Stomach smooth muscle (tissue), 2 donors: ENCODE data around the gene SYT14.
"Not testable (repeated sequence)": the region's sequence is repeated elsewhere in the genome, so short reads cannot be mapped to it uniquely, and the experiment has no call there.

Experiments
- H3K27ac ChIP-seq: one replicate; pipeline ENCODE4 v1.7.0; 2013; ENCODE audit warnings: mild to moderate bottlenecking, low read length, inconsistent platforms
- H3K27me3 ChIP-seq, 2 donors: one replicate each; pipeline ENCODE4 v1.7.0; 2013; ENCODE audit warnings: low read length in 2 of 2; ENCODE audit not compliant: insufficient read depth in 2 of 2, control insufficient read depth in 1 of 2
- H3K36me3 ChIP-seq, 2 donors: one replicate each; pipeline ENCODE4 v1.7.0; 2013; ENCODE audit warnings: low read length in 2 of 2; ENCODE audit not compliant: control insufficient read depth in 2 of 2, insufficient read depth in 2 of 2
- H3K4me1 ChIP-seq: one replicate; pipeline ENCODE4 v1.7.0; 2013; ENCODE audit warnings: low read length; ENCODE audit not compliant: control insufficient read depth, insufficient read depth
- H3K4me3 ChIP-seq, 2 donors: one replicate each; pipeline ENCODE4 v1.7.0; 2013; ENCODE audit warnings: low read length in 2 of 2
- H3K9ac ChIP-seq, 2 donors: one replicate each; pipeline ENCODE4 v1.7.0; 2013; ENCODE audit warnings: low read length in 2 of 2, mild to moderate bottlenecking in 1 of 2
- H3K9me3 ChIP-seq, 2 donors: one replicate each; pipeline ENCODE4 v1.7.0; 2013; ENCODE audit warnings: low read length in 2 of 2; ENCODE audit not compliant: control insufficient read depth in 2 of 2
- donor health status: healthy.
- donor health status: Pancreatic carcinoma.

The SYT14 gene

DNA sequence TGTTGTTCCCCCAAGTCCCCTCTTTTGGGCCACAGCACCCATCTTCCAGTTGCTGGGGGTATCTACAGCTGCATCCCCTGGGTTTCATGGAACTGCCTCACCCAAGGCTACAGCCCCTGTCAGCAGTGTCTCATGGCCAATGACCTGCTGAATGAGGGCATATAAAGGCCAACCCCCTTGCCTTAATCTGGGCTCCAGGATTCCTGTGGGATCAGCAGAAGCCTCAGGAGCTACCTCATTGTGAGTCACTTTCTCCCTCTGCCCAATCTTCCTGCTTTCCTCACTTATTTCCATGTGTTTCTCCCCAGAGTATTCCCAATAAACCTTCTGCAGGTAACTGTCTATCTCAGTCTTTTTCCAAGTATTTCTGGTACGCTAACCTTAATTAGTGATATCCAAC, 37.3 kb upstream of the SYT14 start:
- Histone ChIP-seq H3K27me3 (no peaks in the 10 kb centered on the region), H3K27ac (no peak overlapping the region)

DNA sequence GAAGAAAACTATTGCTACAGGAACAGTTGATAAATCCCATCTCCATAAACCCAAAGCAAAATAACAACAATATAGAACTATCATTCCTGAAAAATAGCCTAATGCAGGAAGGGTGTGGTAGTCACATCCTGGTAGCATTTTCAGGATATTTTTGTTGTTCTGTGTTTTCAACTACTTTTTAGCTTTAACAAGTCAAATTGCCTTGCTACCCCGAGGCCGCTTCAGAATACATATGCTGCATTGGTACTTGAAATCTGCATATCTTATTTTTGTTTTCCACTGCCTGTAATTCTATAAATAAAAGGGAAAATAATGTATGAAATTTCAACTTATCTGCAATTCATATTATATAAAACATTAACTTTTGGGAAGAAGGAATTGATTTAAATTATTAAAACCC, 36.8 kb upstream of the SYT14 start:
- no peaks in the 10 kb centered on the region for H3K36me3 ChIP-seq
- H3K9ac ChIP-seq = no peak overlapping the region
- no peaks in the 10 kb centered on the region for H3K27me3 ChIP-seq
- H3K27ac ChIP-seq = no peak overlapping the region
- no peak overlapping the region for H3K4me3 ChIP-seq
- no peaks in the 10 kb centered on the region for H3K4me1 ChIP-seq
- H3K9me3 ChIP-seq = no peaks in the 10 kb centered on the region

More for the DNA sequence above, 37.3 kb upstream of the SYT14 start:
- Histone ChIP-seq H3K9ac (no peak overlapping the region), H3K4me3 (no peak overlapping the region), H3K4me1 (no peaks in the 10 kb centered on the region), H3K36me3 (no peaks in the 10 kb centered on the region), H3K9me3 (no peaks in the 10 kb centered on the region)

DNA sequence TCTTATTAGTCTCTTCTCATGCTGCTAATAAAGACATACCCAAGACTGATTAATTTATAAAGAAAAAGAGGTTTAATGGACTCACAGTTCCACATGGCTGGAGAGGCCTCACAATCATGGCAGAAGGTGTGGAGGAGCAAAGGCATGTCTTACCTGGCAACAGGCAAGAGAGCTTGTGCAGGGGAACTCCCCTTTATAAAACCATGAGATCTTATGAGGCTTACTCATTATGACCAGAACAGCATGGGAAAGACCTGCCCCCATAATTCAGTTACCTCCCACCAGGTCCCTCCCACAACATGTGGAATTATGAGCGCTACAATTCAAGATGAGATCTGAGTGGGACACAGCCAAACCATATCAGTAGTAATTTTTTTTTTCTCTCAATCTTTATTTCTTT, 33.2 kb upstream of the SYT14 start:
- H3K36me3 ChIP-seq, H3K27me3 ChIP-seq, H3K9me3 ChIP-seq, H3K9ac ChIP-seq, H3K4me1 ChIP-seq, H3K4me3 ChIP-seq, H3K27ac ChIP-seq: not testable (repeated sequence)

DNA sequence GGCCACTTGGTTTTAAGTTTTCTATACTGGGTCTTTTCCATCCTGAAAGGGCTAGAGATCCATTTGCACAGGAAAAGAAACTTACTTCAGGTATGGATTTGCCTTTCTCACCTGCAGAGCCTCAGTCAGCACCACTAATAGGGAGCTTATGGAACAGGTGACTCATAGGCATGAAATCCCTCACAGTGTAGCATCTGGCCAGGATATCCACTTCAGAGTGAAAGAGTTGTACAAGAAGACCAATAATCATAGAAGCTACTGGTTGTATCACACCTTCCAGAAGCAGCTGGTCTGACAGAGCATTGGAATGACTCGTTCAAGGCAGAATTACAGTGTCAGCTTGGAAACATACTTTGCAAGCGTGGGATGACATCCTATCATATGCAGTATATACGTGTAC, 26.3 kb upstream of the SYT14 start:
- Histone ChIP-seq H3K4me1 (no peaks in the 10 kb centered on the region), H3K9ac (no peak overlapping the region), H3K4me3 (no peak overlapping the region), H3K27me3 (no peaks in the 10 kb centered on the region), H3K27ac (no peak overlapping the region), H3K9me3 (peaks cover 0 to 3% of the 10 kb centered on the region in 2 donors), H3K36me3 (no peaks in the 10 kb centered on the region)

DNA sequence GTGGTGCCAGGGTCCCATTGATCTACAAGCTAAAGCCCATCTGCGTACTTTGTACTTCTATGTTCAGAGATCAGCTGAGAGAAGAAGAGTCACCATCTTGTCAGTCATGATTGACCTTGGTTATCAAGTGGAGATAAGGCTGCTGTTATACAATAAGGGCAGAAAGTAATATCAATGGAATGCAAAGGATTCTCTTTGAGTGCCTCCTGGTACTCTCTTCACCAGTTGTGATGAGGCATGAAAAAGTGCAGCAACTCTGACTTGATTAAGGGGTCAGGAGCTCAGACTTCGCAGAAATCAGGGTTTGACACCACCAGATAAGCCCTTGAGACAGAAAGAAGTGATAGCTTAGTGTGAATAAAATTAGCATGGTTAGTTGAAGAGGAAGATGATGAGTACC, 25.7 kb upstream of the SYT14 start:
- no peaks in the 10 kb centered on the region for H3K27me3 ChIP-seq
- H3K9ac ChIP-seq = no peak overlapping the region
- peaks cover 0 to 3% of the 10 kb centered on the region in 2 donors for H3K9me3 ChIP-seq
- H3K4me3 ChIP-seq = no peak overlapping the region
- no peak overlapping the region for H3K27ac ChIP-seq
- no peaks in the 10 kb centered on the region for H3K36me3 ChIP-seq
- H3K4me1 ChIP-seq = no peaks in the 10 kb centered on the region

DNA sequence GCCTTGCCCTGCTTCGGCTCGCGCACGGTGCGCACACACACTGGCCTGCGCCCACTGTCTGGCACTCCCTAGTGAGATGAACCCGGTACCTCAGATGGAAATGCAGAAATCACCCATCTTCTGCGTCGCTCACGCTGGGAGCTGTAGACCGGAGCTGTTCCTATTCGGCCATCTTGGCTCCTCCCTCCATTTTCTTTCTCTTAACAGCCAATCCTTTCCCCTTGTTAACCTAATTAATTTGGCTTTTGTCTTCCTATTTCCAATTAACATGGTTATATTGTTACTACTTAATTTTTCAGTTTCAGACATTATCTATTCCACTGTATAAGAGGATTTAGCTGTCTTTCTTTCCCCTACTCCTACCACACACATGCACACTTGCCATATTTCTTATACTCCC, 18.4 kb upstream of the SYT14 start:
- not testable (repeated sequence) for H3K4me1 ChIP-seq, H3K4me3 ChIP-seq, H3K9ac ChIP-seq, H3K27me3 ChIP-seq, H3K36me3 ChIP-seq, H3K27ac ChIP-seq, H3K9me3 ChIP-seq

DNA sequence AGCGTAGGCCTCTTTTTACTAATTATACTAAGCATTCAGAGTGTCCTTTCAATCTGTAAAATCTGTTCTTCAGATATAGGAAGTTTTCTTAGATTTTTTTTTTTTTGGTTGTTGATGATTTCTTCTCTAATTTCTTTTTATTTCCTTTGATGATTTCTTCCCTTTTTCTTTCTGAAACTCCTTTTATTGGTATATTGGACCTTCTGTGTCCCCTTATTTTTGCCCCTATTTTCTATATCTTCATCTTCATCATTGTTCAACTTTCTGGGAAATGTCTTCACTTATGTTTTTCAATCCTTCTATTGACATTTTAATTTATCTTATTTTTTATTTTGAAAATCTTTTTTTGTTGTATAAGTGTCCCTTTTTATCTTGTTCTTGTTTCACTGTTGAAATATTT, 17.2 kb upstream of the SYT14 start:
- Histone ChIP-seq H3K4me3 (no peak overlapping the region), H3K27ac (no peak overlapping the region), H3K4me1 (no peaks in the 10 kb centered on the region)

DNA sequence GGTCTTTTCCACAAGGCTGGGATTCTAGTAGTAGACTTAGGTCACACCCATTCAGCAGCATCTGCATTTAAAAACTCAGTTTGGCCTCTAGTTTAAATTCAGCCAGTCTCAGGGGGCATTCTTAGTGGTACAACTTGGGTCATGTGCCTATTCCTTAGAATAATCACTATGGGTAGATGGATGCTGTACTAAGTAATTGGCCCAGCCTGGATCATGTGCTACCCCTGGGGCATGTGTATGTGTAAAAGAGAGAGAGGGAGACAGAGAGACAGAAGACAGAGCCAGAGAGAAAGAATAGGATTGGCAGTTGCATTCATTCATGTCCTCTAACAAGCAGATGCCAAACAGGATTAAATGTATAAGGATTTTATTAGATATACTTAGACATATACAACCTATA, 13.6 kb upstream of the SYT14 start:
- no peak overlapping the region for H3K27ac ChIP-seq
- no peak overlapping the region for H3K9ac ChIP-seq
- no peaks in the 10 kb centered on the region for H3K36me3 ChIP-seq
- no peak overlapping the region for H3K4me3 ChIP-seq
- H3K4me1 ChIP-seq = no peaks in the 10 kb centered on the region
- H3K9me3 ChIP-seq = no peaks in the 10 kb centered on the region
- no peaks in the 10 kb centered on the region for H3K27me3 ChIP-seq

More for the DNA sequence above, 17.2 kb upstream of the SYT14 start:
- Histone ChIP-seq H3K9me3 (no peaks in the 10 kb centered on the region), H3K9ac (no peak overlapping the region), H3K36me3 (no peaks in the 10 kb centered on the region), H3K27me3 (no peaks in the 10 kb centered on the region)

DNA sequence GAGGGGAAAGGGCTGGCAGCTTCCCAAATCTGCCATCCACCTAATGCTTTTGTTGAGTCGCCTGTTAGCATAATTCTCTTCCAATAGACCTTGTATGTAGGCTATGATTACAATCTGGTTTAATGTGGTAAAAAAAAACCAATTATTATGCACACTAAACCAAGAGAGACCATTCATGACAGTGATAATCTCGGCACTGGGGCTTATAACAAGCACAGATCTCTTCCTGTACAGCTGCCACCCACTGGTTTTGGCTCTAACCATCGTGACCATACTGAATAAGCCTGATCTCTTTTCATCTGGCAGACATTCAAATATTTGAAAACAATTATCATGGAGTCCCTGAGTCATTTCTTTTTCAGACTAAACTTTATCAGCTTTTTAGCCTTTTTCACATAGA, 12.0 kb upstream of the SYT14 start:
- H3K4me1 ChIP-seq = no peaks in the 10 kb centered on the region
- H3K36me3 ChIP-seq = no peaks in the 10 kb centered on the region
- no peak overlapping the region for H3K9ac ChIP-seq
- no peaks in the 10 kb centered on the region for H3K27me3 ChIP-seq
- H3K27ac ChIP-seq = no peak overlapping the region
- H3K9me3 ChIP-seq = no peaks in the 10 kb centered on the region
- H3K4me3 ChIP-seq = no peak overlapping the region

DNA sequence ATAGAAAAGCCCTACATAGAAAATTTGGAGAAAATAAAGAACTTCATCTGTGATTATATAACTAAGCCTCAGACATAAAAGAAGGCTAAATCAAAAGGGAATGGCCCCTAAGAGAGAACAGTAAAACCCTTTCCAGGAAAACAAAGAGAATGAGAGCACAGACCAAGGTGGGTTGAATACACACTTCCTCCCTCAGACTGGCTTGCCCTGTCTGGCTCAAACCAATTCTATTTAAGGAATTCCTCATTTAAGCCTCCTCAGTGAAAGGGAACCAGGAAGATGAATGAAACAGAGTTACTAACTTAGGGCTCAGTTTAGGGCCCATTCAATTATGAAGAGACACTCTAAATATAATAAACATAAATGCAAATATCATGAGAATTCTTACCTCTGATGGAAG, 10.6 kb upstream of the SYT14 start:
- Histone ChIP-seq H3K9ac (no peak overlapping the region), H3K27me3 (no peaks in the 10 kb centered on the region), H3K36me3 (no peaks in the 10 kb centered on the region), H3K27ac (no peak overlapping the region), H3K4me1 (no peaks in the 10 kb centered on the region), H3K9me3 (no peaks in the 10 kb centered on the region), H3K4me3 (no peak overlapping the region)

DNA sequence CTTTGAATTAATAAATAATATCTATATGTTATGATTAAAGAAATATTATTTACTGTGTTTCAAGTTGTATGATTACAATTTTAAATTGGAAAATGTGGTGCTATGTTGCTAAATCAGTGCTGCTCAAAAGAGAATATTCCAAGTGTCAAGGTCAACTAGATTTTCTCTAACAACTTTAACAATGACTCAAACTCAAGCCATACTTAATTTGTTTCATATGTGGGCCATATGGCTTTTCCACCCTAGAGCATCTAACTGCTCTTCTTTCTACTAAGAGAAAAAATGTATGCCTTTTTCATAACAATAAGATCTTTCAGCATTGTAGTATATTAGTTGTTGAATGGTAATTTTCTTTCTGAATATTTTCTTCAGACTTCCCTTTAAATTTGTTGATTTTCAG, 8.3 kb upstream of the SYT14 start:
- Histone ChIP-seq H3K4me3 (no peak overlapping the region), H3K9ac (no peak overlapping the region), H3K27me3 (no peaks in the 10 kb centered on the region), H3K36me3 (no peaks in the 10 kb centered on the region), H3K4me1 (no peaks in the 10 kb centered on the region), H3K9me3 (no peaks in the 10 kb centered on the region), H3K27ac (no peak overlapping the region)

DNA sequence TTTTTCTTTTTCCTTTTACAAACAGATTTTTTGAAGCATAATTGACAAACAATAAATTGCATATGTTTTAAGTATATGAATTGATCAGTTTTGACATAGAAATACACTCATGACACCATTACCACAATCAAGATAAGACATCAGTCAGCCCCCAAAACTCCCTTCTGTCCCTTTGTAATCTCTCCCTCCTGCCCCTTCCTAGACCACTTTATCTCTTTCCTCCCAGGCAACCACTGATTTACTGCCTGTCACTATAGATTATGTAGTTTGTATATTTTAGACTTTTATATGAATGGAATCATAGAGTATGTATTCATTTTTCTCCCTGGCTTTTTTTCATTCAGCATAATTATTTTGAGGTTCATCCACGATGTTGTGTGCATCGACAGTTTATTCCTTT, 6.9 kb upstream of the SYT14 start:
- H3K9ac ChIP-seq = no peak overlapping the region

More for the DNA sequence above, 6.9 kb upstream of the SYT14 start:
- no peak overlapping the region for H3K4me3 ChIP-seq
- H3K27me3 ChIP-seq = no peaks in the 10 kb centered on the region
- no peaks in the 10 kb centered on the region for H3K36me3 ChIP-seq
- H3K27ac ChIP-seq = no peak overlapping the region
- no peaks in the 10 kb centered on the region for H3K9me3 ChIP-seq
- H3K4me1 ChIP-seq = no peaks in the 10 kb centered on the region
